Measurements from ENCODE around the gene B3GAT3. TPM values are rescaled to one million over a fixed set of nuclear protein-coding genes. Genes with fewer than 3 reads are reported as not detected.
"Not testable (repeated sequence)": the region's sequence is repeated elsewhere in the genome, so short reads cannot be mapped to it uniquely, and the experiment has no call there.

The B3GAT3 gene
- total RNA-seq, 2 donors from 2014 or later: 57.0 to 75.3 TPM

DNA sequence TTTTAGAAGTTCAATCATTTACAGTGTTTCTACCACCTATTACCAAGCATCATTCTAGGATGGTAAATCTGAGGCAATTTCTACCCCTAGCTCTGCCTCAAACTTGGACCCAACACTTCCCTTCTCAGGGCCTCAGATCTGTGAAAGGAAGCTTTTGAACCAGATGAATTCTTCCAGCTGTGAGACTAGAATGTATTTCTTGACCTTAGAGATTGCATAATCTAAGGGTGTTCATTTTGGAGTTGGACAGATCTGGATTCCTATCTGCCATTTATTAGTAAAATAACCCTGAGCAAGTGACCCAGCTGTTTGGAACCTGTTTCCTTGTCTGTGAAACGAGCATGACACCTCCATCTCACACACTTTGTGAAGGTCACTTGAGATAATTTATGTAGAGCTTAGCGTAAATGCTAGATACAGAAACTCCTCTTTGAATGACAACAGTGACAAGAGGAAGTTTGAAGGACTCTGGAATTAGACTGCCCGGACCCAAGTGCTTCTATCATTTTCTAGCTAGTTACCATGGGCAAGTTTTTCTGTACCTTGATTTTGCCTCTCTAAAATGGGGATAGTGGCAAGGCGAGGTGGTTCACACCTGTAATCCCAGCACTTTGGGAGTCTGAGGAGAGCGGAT, 35.1 kb upstream of the B3GAT3 start:
- Histone ChIP-seq H3K4me1 (replicated peaks) (peaks cover 6% of the 10 kb centered on the region), H3K9me3 (no peaks in the 10 kb centered on the region), H3K27me3 (replicated peaks; ENCODE audit: insufficient read depth) (no peaks in the 10 kb centered on the region), H3K4me3 (no peak overlapping the region), H3K27ac (no peak overlapping the region), H3K36me3 (no peaks in the 10 kb centered on the region)
- intact Hi-C loops (cut with DNase I): no loop called here
- no peak for DNase-seq (ENCODE audit: low spot score)
- 51% methylated on average over 5 of the region's 5 CpGs for WGBS
- no peak for TF ChIP-seq POLR2A (IDR thresholded peaks at IDR 0.05)
- TF ChIP-seq POLR2AphosphoS5 (IDR thresholded peaks at IDR 0.05): no peak
- TF ChIP-seq, protein P1, sequence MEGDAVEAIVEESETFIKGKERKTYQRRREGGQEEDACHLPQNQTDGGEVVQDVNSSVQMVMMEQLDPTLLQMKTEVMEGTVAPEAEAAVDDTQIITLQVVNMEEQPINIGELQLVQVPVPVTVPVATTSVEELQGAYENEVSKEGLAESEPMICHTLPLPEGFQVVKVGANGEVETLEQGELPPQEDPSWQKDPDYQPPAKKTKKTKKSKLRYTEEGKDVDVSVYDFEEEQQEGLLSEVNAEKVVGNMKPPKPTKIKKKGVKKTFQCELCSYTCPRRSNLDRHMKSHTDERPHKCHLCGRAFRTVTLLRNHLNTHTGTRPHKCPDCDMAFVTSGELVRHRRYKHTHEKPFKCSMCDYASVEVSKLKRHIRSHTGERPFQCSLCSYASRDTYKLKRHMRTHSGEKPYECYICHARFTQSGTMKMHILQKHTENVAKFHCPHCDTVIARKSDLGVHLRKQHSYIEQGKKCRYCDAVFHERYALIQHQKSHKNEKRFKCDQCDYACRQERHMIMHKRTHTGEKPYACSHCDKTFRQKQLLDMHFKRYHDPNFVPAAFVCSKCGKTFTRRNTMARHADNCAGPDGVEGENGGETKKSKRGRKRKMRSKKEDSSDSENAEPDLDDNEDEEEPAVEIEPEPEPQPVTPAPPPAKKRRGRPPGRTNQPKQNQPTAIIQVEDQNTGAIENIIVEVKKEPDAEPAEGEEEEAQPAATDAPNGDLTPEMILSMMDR (IDR thresholded peaks at IDR 0.05): no peak

DNA sequence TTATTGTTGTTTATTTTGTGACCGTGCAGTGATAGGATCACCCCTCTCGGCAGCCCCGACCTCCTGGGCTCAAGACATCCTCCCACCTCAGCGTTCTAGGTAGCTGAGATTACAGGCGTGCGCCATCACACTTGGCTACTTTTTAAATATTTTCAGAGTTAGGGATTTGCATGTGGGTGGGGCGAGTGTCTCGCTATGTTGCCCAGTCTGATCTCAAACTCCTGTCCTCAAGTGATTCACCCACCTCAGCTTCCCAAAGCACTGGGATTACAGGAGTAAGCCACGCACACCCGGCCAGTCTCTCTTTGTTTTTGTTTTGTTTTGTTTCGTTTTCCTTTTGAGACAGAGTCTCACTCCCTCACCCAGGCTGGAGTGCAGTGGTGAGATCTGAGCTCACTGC, 32.5 kb upstream of the B3GAT3 start:
- intact Hi-C loops (cut with DNase I): no loop called here
- H3K36me3 ChIP-seq: no peaks in the 10 kb centered on the region
- 91% methylated on average over 11 of the region's 11 CpGs for WGBS
- no peak overlapping the region for H3K27ac ChIP-seq
- H3K4me1 ChIP-seq (replicated peaks): peaks cover 6% of the 10 kb centered on the region
- no peaks in the 10 kb centered on the region for H3K27me3 ChIP-seq (replicated peaks; ENCODE audit: insufficient read depth)
- no peak for TF ChIP-seq POLR2A (IDR thresholded peaks at IDR 0.05)
- TF ChIP-seq POLR2AphosphoS5 (IDR thresholded peaks at IDR 0.05): no peak
- TF ChIP-seq, protein P1 (IDR thresholded peaks at IDR 0.05): no peak
- no peak for DNase-seq (ENCODE audit: low spot score)
- H3K9me3 ChIP-seq: no peaks in the 10 kb centered on the region
- H3K4me3 ChIP-seq: no peak overlapping the region

DNA sequence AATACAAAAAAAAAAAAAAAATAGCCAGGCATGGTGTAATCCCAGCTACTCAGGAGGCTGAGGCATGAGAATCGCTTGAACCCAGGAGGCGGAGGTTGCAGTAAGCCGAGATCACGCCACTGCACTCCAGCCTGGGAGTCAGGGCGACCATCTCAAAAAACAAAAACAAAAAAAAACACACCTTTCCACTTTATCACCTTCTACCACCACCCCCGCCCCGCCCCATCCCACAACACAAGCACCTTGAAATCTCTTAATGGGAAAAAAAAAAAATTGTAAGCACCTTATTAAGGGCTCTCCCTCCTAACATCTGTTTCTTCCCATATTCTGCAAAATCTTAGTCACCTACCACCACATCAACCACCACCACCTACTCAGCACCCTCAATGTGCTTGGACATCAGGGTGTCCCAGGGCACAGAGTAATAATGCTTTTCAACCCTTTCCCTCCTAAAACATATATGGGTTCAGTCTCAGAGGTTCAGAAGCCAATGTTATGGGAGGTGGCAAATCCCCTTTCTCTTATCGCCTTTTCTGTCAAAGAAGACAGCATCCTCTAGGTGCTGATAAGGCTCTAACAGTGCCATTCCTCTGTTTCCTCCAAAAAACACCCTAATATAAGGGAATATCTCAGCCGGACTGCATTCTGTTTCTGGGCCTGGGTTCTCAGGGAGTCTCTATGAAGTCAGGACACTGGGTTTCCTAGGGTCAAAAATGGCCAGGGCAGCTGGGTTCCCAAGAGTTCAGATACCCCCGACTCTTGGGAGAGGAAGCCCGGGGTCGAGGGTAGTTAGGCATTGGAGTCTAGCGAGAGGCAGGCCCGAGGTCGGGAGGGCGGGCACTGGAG, 30.6 kb upstream of the B3GAT3 start:
- Histone ChIP-seq H3K27me3 (replicated peaks; ENCODE audit: insufficient read depth) (no peaks in the 10 kb centered on the region), H3K4me1 (replicated peaks) (peaks cover 6% of the 10 kb centered on the region), H3K9me3 (no peaks in the 10 kb centered on the region), H3K36me3 (peaks cover 0 to 2% of the 10 kb centered on the region in 2 donors), H3K27ac (peak overlapping the region; percentile 84 to 88), H3K4me3 (peak overlapping the region; percentile 89 to 97)
- DNase-seq (ENCODE audit: low spot score): no peak
- intact Hi-C loops (cut with DNase I): no loop called here
- no peak for TF ChIP-seq POLR2A (IDR thresholded peaks at IDR 0.05)
- no peak for TF ChIP-seq POLR2AphosphoS5 (IDR thresholded peaks at IDR 0.05)
- TF ChIP-seq, protein P1 (IDR thresholded peaks at IDR 0.05): no peak
- WGBS: 38% methylated on average over 16 of the region's 16 CpGs

GRCh38 chr11:62650283-62650682, 28.5 kb upstream of the B3GAT3 start:
- H3K4me1 ChIP-seq (replicated peaks); H3K9me3 ChIP-seq; H3K27me3 ChIP-seq (replicated peaks; ENCODE audit: insufficient read depth); H3K4me3 ChIP-seq; DNase-seq (ENCODE audit: low spot score); intact Hi-C loops (cut with DNase I); H3K36me3 ChIP-seq; H3K27ac ChIP-seq: not testable (repeated sequence)
- 97% methylated on average over 12 of the region's 12 CpGs for WGBS

GRCh38 chr11:62649486-62649885, 27.7 kb upstream of the B3GAT3 start:
- WGBS: 94% methylated on average over 11 of the region's 11 CpGs
- TF ChIP-seq, protein P1 (IDR thresholded peaks at IDR 0.05): no peak
- TF ChIP-seq POLR2AphosphoS5 (IDR thresholded peaks at IDR 0.05) (no peak), POLR2A (IDR thresholded peaks at IDR 0.05) (no peak)
- intact Hi-C loops (cut with DNase I): no loop called here
- Histone ChIP-seq H3K4me1 (replicated peaks) (peaks cover 6% of the 10 kb centered on the region), H3K9me3 (no peaks in the 10 kb centered on the region), H3K27me3 (replicated peaks; ENCODE audit: insufficient read depth) (no peaks in the 10 kb centered on the region), H3K27ac (no peak overlapping the region), H3K36me3 (peaks cover 0 to 2% of the 10 kb centered on the region in 2 donors), H3K4me3 (no peak overlapping the region)
- DNase-seq (ENCODE audit: low spot score): no peak

Measured in prostate gland (tissue), 2 donors.